Left forelimb (tissue), 1 donor: Measurements from ENCODE around the gene CHST2.
"Not testable (repeated sequence)": the region's sequence is repeated elsewhere in the genome, so short reads cannot be mapped to it uniquely, and the experiment has no call there.

ENCODE experiments used
- DNase-seq: peaks from one replicate; pipeline ENCODE4 v3.0.0-alpha.2; 2018; ENCODE audit warnings: low spot score

CHST2 gene

GRCh38 chr3:143134471-143134870, 14.9 kb downstream of the CHST2 start:
- DNase-seq, result no peak

DNA sequence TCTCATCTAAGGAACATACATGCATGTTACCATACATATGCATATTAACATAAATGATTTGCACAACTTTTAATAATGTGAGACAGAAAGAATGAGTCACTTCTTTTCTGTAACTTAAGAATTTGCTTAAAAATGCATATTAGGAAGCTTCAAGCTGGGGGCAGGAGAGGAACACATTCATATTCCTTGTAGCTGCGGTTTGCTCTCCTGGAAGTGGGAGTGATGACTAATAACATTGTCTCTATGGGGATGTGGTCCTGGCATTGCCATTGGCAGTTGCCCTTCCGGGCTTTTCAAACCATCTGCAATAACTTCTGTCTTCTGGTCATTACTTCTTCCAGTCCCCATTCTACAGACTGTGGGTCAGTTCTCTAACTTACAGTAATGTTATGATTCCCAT, 15.6 kb downstream of the CHST2 start:
- no peak for DNase-seq

GRCh38 chr3:143137435-143138036, 18.0 kb downstream of the CHST2 start:
- DNase-seq, result no peak

DNA sequence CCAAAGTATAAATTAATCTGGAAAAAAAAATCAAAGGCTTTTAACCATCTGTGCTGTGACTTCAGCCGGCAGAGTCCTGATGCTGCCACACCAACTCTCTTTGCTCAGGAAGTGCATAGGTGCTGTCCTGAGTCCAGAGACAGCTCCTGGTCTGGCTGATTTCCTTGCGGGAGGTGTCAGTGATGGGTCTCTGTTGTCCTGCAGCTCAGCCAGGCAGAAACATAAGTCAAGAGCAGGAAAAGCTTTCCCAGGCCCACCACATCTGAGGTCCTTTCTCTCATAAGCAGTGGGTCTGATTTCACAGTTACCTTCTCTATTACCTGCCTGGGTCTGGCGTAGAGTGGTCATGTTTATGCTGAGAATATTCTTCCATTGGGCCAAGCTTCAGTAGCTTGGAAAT, 19.4 kb downstream of the CHST2 start:
- DNase-seq, result no peak

GRCh38 chr3:143139762-143140161, 20.2 kb downstream of the CHST2 start:
- DNase-seq, result no peak

- DNase-seq, result no peak
These were observed 21.0 kb downstream of the CHST2 start for GRCh38 chr3:143140550-143140949.

DNA sequence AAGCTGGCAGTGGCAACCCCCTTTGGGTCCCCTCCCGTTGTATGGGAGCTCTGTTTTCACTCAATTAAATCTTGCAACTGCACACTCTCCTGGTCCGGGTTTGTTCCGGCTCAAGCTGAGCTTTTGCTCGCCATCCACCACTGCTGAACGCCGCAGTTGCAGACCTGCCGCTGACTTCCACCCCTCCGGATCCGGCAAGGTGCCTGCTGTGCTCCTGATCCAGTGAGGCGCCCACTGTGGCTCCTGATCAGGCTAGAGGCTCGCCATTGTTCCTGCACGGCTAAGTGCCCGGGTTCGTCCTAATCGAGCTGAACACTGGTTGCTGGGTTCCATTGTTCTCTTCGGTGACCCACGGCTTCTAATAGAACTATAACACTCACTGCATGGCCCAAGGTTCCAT, 22.8 kb downstream of the CHST2 start:
- DNase-seq, result no peak

- DNase-seq, result no peak
These were observed 26.3 kb downstream of the CHST2 start for GRCh38 chr3:143145906-143146305.

DNA sequence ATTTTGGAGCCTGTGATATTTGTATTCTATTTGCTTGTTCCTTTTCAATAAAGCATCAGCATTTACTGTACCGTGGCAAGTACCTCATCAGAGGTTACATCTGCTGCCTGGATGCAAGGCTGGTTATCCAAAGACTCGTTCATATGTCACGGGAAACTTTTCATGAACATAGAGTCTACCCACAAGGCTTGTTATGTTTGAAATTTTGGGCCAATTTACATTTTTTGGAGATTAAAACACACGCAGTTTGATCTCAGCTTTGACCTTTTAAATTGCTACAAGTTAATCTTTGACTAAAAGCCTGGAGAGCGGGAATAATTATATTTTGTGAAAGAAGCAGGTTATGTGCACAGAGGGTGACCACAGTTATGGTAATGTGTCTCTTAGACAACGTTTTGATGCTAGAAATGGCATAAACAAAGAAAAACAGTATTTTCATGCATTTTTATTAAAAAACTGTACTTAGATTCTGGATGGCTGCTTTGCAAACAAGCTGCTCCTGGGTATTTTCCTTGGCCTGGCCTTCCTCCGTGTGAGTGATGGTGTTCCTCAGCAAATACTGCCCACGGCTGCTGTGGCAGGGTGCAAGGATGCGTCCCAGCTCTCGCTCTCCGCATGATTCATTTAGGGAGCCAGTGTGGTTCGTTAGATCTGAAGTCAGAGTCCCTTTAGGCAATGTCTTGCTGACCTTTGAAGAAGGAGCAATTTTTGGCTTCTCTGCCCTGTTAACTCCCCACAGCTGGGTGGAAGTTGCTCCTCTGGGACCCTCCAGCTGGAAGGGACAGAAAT, 27.1 kb downstream of the CHST2 start:
- DNase-seq, result no peak

DNA sequence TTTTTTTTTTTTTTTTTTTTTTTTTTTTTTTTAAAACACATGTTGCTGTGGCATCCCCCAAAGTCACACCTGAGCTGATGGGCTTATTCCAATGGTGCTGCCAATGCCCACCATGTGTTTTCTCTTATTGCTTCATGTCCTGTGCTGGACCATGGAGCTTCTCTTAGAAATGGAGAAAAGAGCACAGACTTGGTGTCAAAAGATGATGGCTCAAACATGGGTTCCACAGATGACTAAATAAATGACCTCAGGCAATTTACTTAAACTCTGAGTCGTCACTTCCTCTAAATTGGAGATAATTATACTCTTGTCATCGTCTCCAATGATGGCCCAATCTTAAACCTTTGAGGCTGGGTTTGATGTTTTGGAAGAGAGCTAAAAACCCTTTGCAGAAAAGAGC, 28.1 kb downstream of the CHST2 start:
- DNase-seq, result no peak

DNA sequence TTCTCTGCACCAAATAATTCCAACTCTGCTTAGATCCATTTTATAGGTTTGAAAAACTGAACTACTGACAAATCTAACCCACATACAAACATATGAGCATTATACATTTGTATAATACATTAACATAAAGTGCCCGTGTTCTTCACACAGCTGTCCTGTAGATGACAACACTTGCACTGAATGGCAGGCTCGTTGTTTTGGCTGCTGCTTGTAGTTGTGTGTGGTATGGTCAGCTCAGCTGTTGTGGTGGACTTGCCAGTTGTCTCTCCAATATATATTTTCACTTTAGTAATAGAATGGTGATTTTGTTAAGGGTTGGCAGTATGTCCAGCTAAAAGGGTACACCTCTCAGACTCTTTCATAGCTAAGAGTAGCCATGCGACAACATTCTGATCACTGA, 30.5 kb downstream of the CHST2 start:
- no peak for DNase-seq

GRCh38 chr3:143151004-143151731, 31.6 kb downstream of the CHST2 start:
- DNase-seq, result peak; percentile 86

- DNase-seq, result no peak
These were observed 32.5 kb downstream of the CHST2 start for GRCh38 chr3:143152043-143152442.

GRCh38 chr3:143155756-143156155, 36.2 kb downstream of the CHST2 start:
- no peak for DNase-seq

DNA sequence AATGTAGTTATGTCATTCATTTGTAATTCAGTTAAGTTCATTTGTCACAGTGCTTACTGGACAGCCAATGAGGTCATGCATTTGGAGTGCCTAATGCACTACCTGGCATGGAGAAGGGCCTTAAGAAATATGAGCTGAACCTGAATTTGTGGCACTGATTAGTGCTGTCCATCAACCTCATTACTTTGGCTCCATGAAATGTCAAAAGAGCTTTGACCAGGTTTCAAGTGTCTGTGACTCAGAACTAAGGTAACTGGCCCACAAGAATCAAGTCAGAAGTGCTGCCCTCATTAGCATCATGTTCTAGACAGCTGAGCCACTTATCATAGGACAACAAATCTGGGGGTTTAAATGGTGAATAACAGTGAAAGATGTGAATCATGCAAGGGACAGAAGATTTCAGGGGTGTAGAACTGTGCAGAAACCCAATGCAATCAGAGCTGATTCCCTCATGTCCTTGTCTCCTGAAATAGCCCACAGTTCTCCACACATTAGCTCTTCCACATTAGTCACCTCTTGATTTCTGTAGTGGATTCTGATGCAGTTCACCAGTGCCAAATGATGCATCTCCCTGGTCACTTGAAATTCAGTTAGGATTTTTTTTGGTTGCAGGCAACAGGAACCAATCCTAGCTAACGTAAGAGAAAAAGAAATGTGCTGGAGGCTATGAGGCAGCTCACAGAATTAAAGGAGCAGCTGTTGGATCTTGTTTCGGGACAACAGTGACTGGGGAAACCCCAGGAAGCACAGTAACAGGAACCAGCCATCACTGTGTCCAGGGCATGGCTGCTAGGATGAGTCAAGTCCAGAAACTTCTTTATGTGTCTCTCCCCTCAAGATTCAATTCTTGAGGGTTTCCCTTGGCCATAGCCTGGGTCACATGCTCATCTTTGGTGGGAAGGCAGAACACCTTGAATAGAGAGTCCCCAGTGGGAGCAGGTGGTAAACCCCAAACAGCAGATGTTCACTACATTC, 38.7 kb downstream of the CHST2 start:
- no peak for DNase-seq

GRCh38 chr3:143160437-143160836, 40.9 kb downstream of the CHST2 start:
- DNase-seq, result no peak

DNA sequence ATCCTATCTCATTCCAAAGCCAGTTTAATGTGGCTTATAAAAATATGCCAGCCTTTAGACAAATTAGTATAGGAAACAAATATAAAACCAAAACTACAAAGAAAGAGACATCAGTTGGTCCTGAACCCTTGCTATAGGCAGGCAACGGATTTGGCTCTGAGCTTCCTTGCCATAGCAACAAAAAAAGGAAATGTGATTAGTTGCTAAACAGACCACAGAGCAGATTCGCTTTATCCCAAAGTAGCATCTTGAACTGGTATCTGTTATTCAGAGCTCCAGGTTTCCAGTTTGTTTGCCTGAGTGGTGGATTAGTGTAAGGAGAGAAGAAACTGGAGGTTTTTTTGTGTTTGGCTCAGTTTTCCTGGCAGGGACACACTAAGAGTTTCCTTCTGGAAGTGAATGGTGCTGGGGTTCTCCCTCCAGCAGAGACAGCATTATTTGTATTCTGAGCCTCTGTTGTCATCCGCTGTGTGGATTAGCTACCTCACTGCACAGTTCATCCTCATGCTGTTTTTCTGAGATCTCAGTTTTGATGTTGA, 44.1 kb downstream of the CHST2 start:
- DNase-seq, result no peak

- no peak for DNase-seq
These were observed 45.6 kb downstream of the CHST2 start for GRCh38 chr3:143165211-143165610.

DNA sequence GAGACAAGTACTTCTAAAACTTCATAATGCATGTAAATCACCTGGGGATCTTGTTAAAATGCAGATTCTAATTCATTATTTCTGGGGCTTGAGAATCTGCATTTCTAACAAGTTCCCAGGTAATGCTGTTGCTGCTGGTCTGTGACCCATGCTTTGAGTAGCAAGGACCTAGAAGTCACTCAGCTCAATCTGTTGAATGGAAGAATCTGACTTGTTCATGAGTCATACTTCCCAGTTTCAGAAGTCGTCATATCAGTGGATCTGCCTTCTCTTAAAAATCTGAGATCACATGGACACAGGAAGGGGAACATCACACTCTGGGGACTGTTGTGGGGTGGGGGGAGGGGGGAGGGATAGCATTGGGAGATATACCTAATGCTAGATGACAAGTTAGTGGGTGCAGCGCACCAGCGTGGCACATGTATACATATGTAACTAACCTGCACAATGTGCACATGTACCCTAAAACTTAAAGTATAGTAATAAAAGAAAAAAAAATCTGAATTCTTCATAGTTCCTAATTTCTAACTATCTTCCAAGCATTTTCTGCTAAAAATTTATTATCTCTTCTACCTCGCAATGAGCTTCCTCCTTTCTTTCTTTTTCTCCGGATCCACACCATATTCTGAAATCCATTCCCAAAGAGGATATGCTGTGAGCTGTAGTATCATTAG, 46.2 kb downstream of the CHST2 start:
- not testable (repeated sequence) for DNase-seq

GRCh38 chr3:143166376-143166775, 46.8 kb downstream of the CHST2 start:
- no peak for DNase-seq
